ENCODE measurements around the gene ADGRL3.
A peak's percentile ranks its signal among the peaks of the same experiment; 100 is the strongest.

Gene ADGRL3

GRCh38 chr4:61200187-61200915 lies at the start of gene ADGRL3:
TSS of gene ADGRL3 (plus strand) at chr4:61200326.
- DNase-seq = peak; percentile 90

- no peak for DNase-seq
These were observed 47.7 kb upstream of the ADGRL3 start for GRCh38 chr4:61152433-61152832.

GRCh38 chr4:61160478-61160877 lies 39.6 kb upstream of the ADGRL3 start:
- DNase-seq = no peak

GRCh38 chr4:61162116-61162515 lies 38.0 kb upstream of the ADGRL3 start:
- DNase-seq = no peak

- no peak for DNase-seq
These were observed 26.3 kb upstream of the ADGRL3 start for GRCh38 chr4:61173799-61174198.

- DNase-seq = no peak
These were observed 24.6 kb upstream of the ADGRL3 start for GRCh38 chr4:61175495-61175894.

- DNase-seq = no peak
These were observed 22.8 kb upstream of the ADGRL3 start for GRCh38 chr4:61177367-61177766.

GRCh38 chr4:61180405-61180804 lies 19.7 kb upstream of the ADGRL3 start:
- no peak for DNase-seq

GRCh38 chr4:61182915-61183314 lies 17.2 kb upstream of the ADGRL3 start:
- no peak for DNase-seq

- DNase-seq = no peak
These were observed 14.8 kb upstream of the ADGRL3 start for GRCh38 chr4:61185288-61185687.

- DNase-seq = no peak
These were observed 7.7 kb upstream of the ADGRL3 start for GRCh38 chr4:61192392-61192791.

- no peak for DNase-seq
These were observed 6.3 kb upstream of the ADGRL3 start for GRCh38 chr4:61193863-61194262.

GRCh38 chr4:61194571-61194970 lies 5.6 kb upstream of the ADGRL3 start:
- DNase-seq = no peak

- DNase-seq = no peak
These were observed 5.0 kb upstream of the ADGRL3 start for GRCh38 chr4:61195101-61195500.

- no peak for DNase-seq
These were observed 1.4 kb upstream of the ADGRL3 start for GRCh38 chr4:61198686-61199085.

- no peak for DNase-seq
These were observed 296 bp upstream of the ADGRL3 start for GRCh38 chr4:61199873-61200186.

- DNase-seq = peak; percentile 67
These were observed 895 bp downstream of the ADGRL3 start for GRCh38 chr4:61200916-61201526.

GRCh38 chr4:61201561-61201960 lies 1.4 kb downstream of the ADGRL3 start:
- DNase-seq = peak; percentile 50

GRCh38 chr4:61201961-61202637 lies 2.0 kb downstream of the ADGRL3 start:
- peak; percentile 41 for DNase-seq

- DNase-seq = peak; percentile 50
These were observed 2.7 kb downstream of the ADGRL3 start for GRCh38 chr4:61202638-61203435.

GRCh38 chr4:61203436-61203790 lies 3.3 kb downstream of the ADGRL3 start:
- no peak for DNase-seq

- DNase-seq = no peak
These were observed 4.4 kb downstream of the ADGRL3 start for GRCh38 chr4:61204353-61205060.

GRCh38 chr4:61205066-61205465 lies 4.9 kb downstream of the ADGRL3 start:
- DNase-seq = no peak

Measured in left hindlimb (tissue), 1 donor.